ENCODE measurements around the gene IL4. TPM values are rescaled to one million over a fixed set of nuclear protein-coding genes. Genes with fewer than 3 reads are reported as not detected.

The IL4 gene
- total and polyA plus RNA-seq, 2 experiments from 2014 or later: not detected

DNA sequence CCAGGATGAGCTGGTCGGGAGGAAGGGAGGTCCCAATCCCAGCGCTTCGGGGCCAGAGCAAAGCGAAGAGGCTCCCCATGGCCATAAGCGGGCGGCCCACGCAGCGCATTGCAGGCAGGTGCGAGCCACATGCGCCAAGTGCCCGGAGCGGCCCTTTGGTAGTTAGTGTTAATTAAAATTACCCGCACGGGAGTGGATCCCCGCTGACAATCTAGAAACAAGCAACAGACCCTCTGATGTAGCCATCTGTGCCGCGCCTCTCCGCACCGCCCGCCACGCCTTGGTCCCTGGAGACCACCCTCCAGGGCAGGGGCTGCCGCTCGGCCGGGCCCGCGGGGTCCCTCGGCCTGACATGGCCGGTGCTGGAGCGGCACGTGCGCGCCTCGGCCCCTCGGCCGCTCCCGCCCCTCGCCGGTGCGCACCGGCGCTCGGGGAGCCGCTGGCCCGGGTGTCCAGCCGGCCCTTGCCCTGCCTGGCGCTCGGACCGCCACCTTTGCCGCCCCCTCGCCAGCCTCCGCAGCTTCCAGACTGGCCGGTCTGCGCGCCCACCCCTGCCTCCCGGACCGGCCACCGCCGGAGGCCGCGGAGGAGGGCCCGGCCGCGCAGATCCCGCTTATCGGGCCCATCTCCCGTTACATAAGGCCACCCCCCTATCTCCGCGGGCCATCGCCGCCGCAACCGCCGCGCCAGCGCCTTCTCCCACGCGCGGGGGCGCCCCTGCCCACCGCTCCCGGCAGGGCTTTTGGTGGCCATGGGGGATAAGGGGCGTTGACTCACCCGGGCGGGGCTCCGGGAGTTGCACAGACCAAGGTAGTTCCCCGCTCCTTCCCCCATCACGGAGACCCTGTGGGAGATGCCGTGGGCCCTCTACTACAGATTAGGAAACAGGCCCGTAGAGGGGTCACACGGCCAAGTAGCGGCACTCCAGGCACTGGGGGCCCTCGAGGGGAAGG is 17.7 kb upstream of the IL4 start:
- TF ChIP-seq EZH2 (IDR thresholded peaks at IDR 0.05; ENCODE audit: borderline replicate concordance) (peak; percentile 76), EZH2phosphoT487 (IDR thresholded peaks at IDR 0.05; ENCODE audit: low read depth, severe bottlenecking, unreplicated experiment) (peak; percentile 17)
- TF ChIP-seq, protein P1, sequence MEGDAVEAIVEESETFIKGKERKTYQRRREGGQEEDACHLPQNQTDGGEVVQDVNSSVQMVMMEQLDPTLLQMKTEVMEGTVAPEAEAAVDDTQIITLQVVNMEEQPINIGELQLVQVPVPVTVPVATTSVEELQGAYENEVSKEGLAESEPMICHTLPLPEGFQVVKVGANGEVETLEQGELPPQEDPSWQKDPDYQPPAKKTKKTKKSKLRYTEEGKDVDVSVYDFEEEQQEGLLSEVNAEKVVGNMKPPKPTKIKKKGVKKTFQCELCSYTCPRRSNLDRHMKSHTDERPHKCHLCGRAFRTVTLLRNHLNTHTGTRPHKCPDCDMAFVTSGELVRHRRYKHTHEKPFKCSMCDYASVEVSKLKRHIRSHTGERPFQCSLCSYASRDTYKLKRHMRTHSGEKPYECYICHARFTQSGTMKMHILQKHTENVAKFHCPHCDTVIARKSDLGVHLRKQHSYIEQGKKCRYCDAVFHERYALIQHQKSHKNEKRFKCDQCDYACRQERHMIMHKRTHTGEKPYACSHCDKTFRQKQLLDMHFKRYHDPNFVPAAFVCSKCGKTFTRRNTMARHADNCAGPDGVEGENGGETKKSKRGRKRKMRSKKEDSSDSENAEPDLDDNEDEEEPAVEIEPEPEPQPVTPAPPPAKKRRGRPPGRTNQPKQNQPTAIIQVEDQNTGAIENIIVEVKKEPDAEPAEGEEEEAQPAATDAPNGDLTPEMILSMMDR (IDR thresholded peaks at IDR 0.05; ENCODE audit: poor library complexity): peak; percentile 27
- Histone ChIP-seq H3K79me2 (no peaks in the 10 kb centered on the region), H3K4me1 (ENCODE audit: insufficient read depth) (no peaks in the 10 kb centered on the region), H2AFZ (peak overlapping the region; percentile 40), H3K27me3 (peaks cover 31% of the 10 kb centered on the region), H3K27ac (no peak overlapping the region), H3K36me3 (replicated peaks; ENCODE audit: insufficient read depth, low read depth) (no peaks in the 10 kb centered on the region), H3K4me2 (peak overlapping the region; percentile 93), H3K9me2 (replicated peaks; ENCODE audit: insufficient read depth) (no peaks in the 10 kb centered on the region), H4K20me1 (ENCODE audit: insufficient read depth, poor library complexity, severe bottlenecking) (no peaks in the 10 kb centered on the region), H3K4me3 (peak overlapping the region; percentile 20), H3K9me3 (ENCODE audit: low read depth) (no peaks in the 10 kb centered on the region)
- DNase-seq (ENCODE audit: low spot score): peak; percentile 38
- WGBS (ENCODE audit: low lambda C conversion rate, missing lambda C conversion rate): 7% methylated on average over 80 of the region's 92 CpGs

DNA sequence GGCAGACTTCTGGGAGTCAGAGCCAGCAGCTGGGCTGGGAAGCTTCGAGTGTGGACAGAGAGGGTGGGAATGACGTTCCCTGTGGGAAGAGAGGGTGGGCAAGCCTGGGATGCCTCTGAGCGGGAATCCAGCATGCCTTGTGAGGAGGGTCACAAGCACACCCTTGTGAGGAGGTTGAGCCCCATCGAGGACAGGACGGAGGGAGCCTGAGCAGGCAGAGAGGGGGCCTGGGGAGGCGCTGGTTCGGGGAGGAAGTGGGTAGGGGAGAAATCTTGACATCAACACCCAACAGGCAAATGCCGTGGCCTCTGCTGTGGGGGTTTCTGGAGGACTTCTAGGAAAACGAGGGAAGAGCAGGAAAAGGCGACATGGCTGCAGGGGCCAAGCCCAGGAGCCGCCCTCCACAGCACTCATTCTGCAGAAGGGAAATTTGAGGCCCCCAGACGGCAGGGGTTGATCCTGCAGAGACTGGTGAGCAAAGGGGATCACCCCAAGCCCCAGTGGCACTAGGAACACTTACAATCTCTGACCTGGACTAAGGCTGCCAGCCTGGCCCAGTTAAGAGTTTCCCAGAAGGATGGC is 16.9 kb upstream of the IL4 start:
- H3K79me2 ChIP-seq: no peaks in the 10 kb centered on the region
- no peaks in the 10 kb centered on the region for H3K9me3 ChIP-seq (ENCODE audit: low read depth)
- H3K36me3 ChIP-seq (replicated peaks; ENCODE audit: insufficient read depth, low read depth): no peaks in the 10 kb centered on the region
- H3K4me2 ChIP-seq: peak overlapping the region; percentile 93
- no peak overlapping the region for H2AFZ ChIP-seq
- no peaks in the 10 kb centered on the region for H3K9me2 ChIP-seq (replicated peaks; ENCODE audit: insufficient read depth)
- WGBS (ENCODE audit: low lambda C conversion rate, missing lambda C conversion rate): 82% methylated on average over 12 of the region's 12 CpGs
- DNase-seq (ENCODE audit: low spot score): no peak
- no peak overlapping the region for H3K4me3 ChIP-seq
- H3K4me1 ChIP-seq (ENCODE audit: insufficient read depth): no peaks in the 10 kb centered on the region
- H4K20me1 ChIP-seq (ENCODE audit: insufficient read depth, poor library complexity, severe bottlenecking): no peaks in the 10 kb centered on the region
- H3K27ac ChIP-seq: no peak overlapping the region
- TF ChIP-seq, protein P1 (IDR thresholded peaks at IDR 0.05; ENCODE audit: poor library complexity): no peak
- TF ChIP-seq EZH2phosphoT487 (IDR thresholded peaks at IDR 0.05; ENCODE audit: low read depth, severe bottlenecking, unreplicated experiment) (no peak), EZH2 (IDR thresholded peaks at IDR 0.05; ENCODE audit: borderline replicate concordance) (no peak)
- H3K27me3 ChIP-seq: peaks cover 31% of the 10 kb centered on the region

DNA sequence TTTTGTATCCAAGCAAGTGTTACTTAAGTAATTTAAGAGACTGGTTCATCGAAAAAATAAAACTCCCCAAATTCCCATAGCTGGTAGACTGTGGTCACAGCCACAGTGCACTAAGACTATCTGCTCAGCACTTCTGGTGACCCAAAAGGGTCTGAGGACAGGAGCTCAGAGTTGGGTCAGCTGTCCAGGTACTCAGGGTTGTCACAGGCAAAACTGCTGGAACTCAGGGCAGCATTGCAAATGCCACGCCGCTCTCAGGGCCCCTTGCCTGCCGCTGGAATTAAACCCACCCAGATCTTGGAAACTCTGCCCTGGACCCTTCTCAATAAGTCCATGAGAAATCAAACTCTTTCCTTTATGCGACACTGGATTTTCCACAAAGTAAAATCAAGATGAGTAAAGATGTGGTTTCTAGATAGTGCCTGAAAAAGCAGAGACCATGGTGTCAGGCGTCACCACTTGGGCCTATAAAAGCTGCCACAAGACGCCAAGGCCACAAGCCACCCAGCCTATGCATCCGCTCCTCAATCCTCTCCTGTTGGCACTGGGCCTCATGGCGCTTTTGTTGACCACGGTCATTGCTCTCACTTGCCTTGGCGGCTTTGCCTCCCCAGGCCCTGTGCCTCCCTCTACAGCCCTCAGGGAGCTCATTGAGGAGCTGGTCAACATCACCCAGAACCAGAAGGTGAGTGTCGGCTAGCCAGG is 16.0 kb upstream of the IL4 start, which contains the start of gene IL13:
IL13 (plus strand) TSS at position 498 of the 705 bp plus-strand sequence; CDS start at position 512, 14 bp downstream.
- no peaks in the 10 kb centered on the region for H3K9me3 ChIP-seq (ENCODE audit: low read depth)
- peaks cover under 1% of the 10 kb centered on the region for H3K4me1 ChIP-seq (ENCODE audit: insufficient read depth)
- H3K27me3 ChIP-seq: peaks cover 31% of the 10 kb centered on the region
- TF ChIP-seq EZH2 (IDR thresholded peaks at IDR 0.05; ENCODE audit: borderline replicate concordance) (no peak), EZH2phosphoT487 (IDR thresholded peaks at IDR 0.05; ENCODE audit: low read depth, severe bottlenecking, unreplicated experiment) (no peak)
- TF ChIP-seq, protein P1 (IDR thresholded peaks at IDR 0.05; ENCODE audit: poor library complexity): no peak
- H3K27ac ChIP-seq: no peak within 1 kb of the TSS
- no peaks in the 10 kb centered on the region for H3K9me2 ChIP-seq (replicated peaks; ENCODE audit: insufficient read depth)
- H3K36me3 ChIP-seq (replicated peaks; ENCODE audit: insufficient read depth, low read depth): no peaks in the 10 kb centered on the region
- WGBS (ENCODE audit: low lambda C conversion rate, missing lambda C conversion rate): 94% methylated on average over 12 of the region's 12 CpGs
- no peaks in the 10 kb centered on the region for H3K79me2 ChIP-seq
- no peak within 1 kb of the TSS for H2AFZ ChIP-seq
- no peaks in the 10 kb centered on the region for H4K20me1 ChIP-seq (ENCODE audit: insufficient read depth, poor library complexity, severe bottlenecking)
- no peak within 1 kb of the TSS for H3K4me2 ChIP-seq
- no peak for DNase-seq (ENCODE audit: low spot score)
- no peak within 1 kb of the TSS for H3K4me3 ChIP-seq

Data from hepatocyte (in vitro differentiated cells).